Colonic mucosa (tissue), 4 donors: ENCODE data around the gene MRC2. TPM values are rescaled to one million over a fixed set of nuclear protein-coding genes. Genes with fewer than 3 reads are reported as not detected.
A peak's percentile ranks its signal among the peaks of the same experiment; 100 is the strongest.

Experiments used
- DNase-seq: peaks from one replicate; pipeline ENCODE4 v3.0.0-alpha.2; 2020
- H3K27ac ChIP-seq: fragments of 200-600 bp; one replicate; pipeline ENCODE4 v1.8.0; 2021
- H3K27me3 ChIP-seq: fragments of 200-600 bp; one replicate; pipeline ENCODE4 v1.8.0; 2021
- H3K36me3 ChIP-seq: fragments of 200-600 bp; one replicate; pipeline ENCODE4 v1.8.0; 2021
- H3K4me1 ChIP-seq: fragments of 200-600 bp; one replicate; pipeline ENCODE4 v1.8.0; 2021; ENCODE audit warnings: mild to moderate bottlenecking
- H3K4me3 ChIP-seq: fragments of 200-600 bp; one replicate; pipeline ENCODE4 v1.8.0; 2021
- H3K9ac ChIP-seq, 2 donors: one replicate each; pipeline ENCODE4 v1.7.0; 2013; ENCODE audit warnings: control low read depth in 2 of 2, low read depth in 2 of 2, low read length in 2 of 2
- H3K9me3 ChIP-seq: fragments of 200-600 bp; one replicate; pipeline ENCODE4 v1.8.0; 2021
- intact Hi-C: fragments of 100-400 bp; cut with DNase I; formaldehyde crosslinking; loops from one replicate; pipeline ENCODE4 v1.14.1; 2022
- total RNA-seq, 2 donors: library from RNA; stranded (reverse); fragmentation: NEBNext Ultra II Directional in 1 of 2; extraction: Animal tissue kit (Norgen Biotek cat#: 25700) in 1 of 2; gene quantifications; one replicate each; pipeline ENCODE4 v1.2.1, GENCODE V29; 2021
- TF ChIP-seq, protein P1 (sequence below): fragments of 200-600 bp; IDR thresholded peaks from one replicate; pipeline ENCODE4 v1.8.0; 2022; ENCODE audit warnings: antibody characterized with exemption, mild to moderate bottlenecking
- donor health status: healthy.
- donor health status: DM: no; HTN: no; CAD: no.
- donor health status: DM: no; HTN: no; CAD: no.

MRC2 gene
- total RNA-seq, 2 donors from 2014 or later = 6.4 to 10.9 TPM

DNA sequence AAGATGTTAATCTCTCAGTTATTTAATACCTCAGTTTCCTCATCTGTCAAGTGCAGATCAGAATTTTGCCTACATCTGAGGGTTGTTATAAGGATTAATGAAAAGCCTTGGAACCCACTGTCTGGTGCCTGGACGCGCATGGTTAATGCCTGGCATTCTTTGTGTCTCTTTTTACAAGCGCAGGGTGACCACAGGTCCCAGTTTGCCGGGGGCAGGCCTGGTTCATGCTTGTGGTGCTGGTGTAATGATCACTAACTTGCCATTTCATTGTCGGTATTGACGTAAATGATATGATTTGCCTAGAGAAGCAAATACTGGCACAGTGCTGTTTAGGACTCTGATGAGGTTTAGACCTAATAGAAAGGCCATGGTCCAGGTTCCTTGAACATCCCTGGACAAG, 23.1 kb downstream of the MRC2 start:
- DNase-seq = no peak
- H3K4me3 ChIP-seq = no peak overlapping the region
- TF ChIP-seq, protein P1, sequence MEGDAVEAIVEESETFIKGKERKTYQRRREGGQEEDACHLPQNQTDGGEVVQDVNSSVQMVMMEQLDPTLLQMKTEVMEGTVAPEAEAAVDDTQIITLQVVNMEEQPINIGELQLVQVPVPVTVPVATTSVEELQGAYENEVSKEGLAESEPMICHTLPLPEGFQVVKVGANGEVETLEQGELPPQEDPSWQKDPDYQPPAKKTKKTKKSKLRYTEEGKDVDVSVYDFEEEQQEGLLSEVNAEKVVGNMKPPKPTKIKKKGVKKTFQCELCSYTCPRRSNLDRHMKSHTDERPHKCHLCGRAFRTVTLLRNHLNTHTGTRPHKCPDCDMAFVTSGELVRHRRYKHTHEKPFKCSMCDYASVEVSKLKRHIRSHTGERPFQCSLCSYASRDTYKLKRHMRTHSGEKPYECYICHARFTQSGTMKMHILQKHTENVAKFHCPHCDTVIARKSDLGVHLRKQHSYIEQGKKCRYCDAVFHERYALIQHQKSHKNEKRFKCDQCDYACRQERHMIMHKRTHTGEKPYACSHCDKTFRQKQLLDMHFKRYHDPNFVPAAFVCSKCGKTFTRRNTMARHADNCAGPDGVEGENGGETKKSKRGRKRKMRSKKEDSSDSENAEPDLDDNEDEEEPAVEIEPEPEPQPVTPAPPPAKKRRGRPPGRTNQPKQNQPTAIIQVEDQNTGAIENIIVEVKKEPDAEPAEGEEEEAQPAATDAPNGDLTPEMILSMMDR = no peak
- no peaks in the 10 kb centered on the region for H3K27me3 ChIP-seq
- H3K36me3 ChIP-seq = no peaks in the 10 kb centered on the region
- H3K27ac ChIP-seq = no peak overlapping the region
- intact Hi-C loops = no loop called here
- peaks cover 4% of the 10 kb centered on the region for H3K4me1 ChIP-seq
- H3K9me3 ChIP-seq = no peaks in the 10 kb centered on the region
- no peak overlapping the region for H3K9ac ChIP-seq

DNA sequence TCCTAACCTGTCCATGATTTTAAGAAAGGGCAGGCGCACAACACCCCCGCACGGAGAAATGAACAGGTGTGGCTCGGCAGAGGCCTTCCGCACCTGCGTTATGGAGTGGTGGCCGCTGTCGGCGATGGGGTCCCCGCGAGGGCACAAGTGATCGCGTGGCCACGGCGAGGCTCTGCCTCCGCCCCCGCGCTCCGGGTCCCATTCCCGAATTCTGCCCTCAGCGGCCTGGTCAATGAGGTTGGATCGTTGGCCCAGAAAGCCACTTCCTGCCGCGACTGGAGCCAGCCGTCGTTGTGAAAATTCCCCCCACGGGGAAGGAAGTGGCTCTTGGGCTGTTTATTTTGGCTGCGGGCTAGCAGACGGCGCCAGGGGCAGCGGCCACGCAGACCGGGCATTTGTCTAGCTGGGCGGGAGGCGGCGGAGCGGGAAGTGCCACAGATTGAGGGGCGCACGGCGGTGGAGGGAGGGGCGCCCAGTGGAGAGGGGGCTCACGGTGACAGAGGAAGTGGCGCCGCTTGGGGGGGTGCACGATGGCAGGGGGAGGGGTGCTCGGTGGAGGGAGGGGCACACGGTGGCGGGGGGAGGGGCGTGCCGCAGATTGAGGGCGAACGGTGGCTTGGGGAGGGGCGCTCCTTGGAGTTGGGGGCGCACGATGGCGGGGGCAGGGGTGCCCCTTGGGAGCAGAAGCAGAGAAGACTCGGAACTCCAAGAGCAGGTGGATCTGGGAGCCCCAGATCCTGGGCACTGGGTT, 25.0 kb downstream of the MRC2 start:
- peaks cover 4% of the 10 kb centered on the region for H3K4me1 ChIP-seq
- H3K4me3 ChIP-seq = peak overlapping the region; percentile 28
- peak overlapping the region; percentile 32 for H3K27ac ChIP-seq
- H3K9me3 ChIP-seq = no peaks in the 10 kb centered on the region
- TF ChIP-seq, protein P1 = no peak
- H3K36me3 ChIP-seq = no peaks in the 10 kb centered on the region
- intact Hi-C loops = no loop called here
- H3K27me3 ChIP-seq = no peaks in the 10 kb centered on the region
- DNase-seq = peak; percentile 60
- peak overlapping the region; percentile 46 to 60 for H3K9ac ChIP-seq

DNA sequence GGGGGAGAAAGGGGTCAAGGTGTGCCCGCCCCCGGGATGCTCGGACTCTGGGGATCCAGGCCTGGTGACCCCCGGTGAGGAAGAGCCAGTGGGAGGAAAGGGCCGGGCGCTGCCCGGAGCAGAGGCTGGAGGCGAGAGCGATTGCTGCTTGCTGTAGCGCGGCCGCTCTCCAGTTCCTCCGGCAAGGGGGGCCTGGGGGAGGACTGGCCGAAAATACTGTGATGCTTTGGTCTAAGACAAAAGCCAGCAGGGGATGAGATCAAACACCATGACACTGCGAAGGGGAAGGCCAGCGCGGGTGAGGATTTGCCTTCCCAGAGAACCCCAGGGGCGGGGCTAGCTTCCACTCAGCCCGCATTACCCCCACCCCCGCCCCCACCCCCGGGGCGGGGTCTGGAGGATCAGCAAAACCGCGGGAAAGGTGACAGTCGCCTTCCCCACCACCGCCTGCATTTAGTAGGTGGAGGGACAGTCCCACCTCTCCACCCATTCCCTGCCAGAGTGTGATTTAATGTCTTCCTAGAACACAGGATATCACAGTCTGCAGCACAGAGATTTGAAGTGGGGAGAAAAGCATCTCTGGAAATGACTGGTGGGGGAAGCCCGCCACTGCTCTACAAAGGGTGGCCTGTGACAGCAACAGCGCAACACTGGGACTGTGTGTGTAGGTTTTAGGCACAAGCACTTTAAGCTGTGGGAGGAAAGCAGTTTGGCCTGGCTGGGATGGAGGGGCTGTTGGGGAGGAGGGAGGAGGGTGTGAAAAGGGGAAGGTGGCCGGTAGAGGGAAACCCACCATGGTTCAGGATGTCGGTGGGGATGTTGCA, 25.7 kb downstream of the MRC2 start:
- peak; percentile 80 for DNase-seq
- peak overlapping the region; percentile 32 for H3K27ac ChIP-seq
- H3K4me1 ChIP-seq = peaks cover 4% of the 10 kb centered on the region
- no peaks in the 10 kb centered on the region for H3K27me3 ChIP-seq
- intact Hi-C loops = no loop called here
- peak overlapping the region; percentile 46 to 60 for H3K9ac ChIP-seq
- H3K36me3 ChIP-seq = no peaks in the 10 kb centered on the region
- TF ChIP-seq, protein P1 = no peak
- no peaks in the 10 kb centered on the region for H3K9me3 ChIP-seq
- H3K4me3 ChIP-seq = peak overlapping the region; percentile 28

DNA sequence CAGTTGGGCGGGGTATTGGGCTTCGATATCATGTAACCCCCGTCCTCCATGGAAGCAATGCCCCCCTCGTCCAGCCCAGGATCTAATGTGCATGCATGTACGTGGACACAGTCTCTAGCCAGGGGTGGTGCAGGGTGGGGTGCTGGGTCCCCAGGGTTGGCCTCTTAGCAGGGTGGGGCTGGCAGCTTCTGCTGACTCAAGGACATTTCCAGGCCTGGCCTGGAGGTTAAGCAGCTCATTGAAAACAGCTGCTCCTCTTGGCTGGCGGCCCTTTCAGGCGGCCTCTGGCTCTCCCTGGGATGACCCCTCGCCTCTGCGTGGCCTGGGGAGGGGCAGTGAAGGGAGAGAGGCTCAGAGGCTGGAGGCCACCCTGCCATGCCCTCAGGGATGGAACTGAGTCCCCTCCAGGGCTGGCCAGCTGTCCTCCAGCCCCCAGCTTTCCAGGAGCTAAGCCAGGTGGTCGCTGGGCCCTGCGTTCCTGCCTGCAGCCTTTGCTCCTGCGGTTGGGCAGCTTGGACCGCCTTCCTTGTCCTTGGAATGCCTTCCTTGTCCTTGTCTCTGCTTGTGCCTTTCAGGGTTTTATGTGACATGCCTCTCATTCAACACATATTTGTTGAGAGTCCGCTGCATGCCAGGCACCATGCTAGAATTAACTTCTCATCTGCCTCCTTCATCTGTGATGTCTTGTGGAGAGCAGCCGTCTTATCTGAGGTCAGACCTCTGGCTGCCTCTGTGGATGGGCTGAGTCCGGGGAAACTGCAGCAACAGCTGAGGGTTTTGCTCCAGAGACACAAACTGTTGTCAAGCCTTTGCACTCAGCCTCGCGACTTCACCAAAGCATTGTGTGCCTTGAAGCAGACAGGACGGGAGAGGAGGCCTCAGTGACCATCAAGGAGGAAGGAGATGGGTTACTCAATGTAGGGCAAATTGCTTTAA, 26.6 kb downstream of the MRC2 start:
- Histone ChIP-seq H3K9me3 (no peaks in the 10 kb centered on the region), H3K4me1 (peaks cover 4% of the 10 kb centered on the region), H3K27ac (no peak overlapping the region), H3K36me3 (no peaks in the 10 kb centered on the region), H3K4me3 (no peak overlapping the region), H3K9ac (peak overlapping the region in 1 of 2 donors; percentile 1), H3K27me3 (no peaks in the 10 kb centered on the region)
- DNase-seq = peak; percentile 59
- intact Hi-C loops = no loop called here
- TF ChIP-seq, protein P1 = no peak

DNA sequence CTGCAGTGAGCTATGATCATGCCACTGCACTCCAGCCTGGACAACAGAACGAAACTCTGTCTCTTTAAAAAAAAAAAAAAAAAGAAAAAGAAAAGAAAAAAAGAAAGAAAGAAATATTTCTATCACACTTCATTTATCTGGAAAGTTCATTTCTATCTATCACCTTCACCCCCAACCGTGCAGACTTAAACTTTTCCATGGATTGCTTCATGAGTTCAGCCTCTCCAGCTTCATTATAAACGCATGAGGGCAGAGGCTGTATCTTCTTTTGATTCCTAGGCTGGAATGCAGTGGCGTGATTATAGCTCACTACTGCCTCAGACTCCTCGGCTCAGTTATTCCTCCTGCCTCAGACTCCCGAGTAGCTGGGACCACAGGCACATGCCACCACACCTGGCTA, 28.2 kb downstream of the MRC2 start:
- TF ChIP-seq, protein P1 = no peak
- intact Hi-C loops = no loop called here
- no peak for DNase-seq

More for the DNA sequence above, 28.2 kb downstream of the MRC2 start:
- Histone ChIP-seq H3K9ac (no peak overlapping the region), H3K27me3 (no peaks in the 10 kb centered on the region), H3K4me1 (peaks cover 4% of the 10 kb centered on the region), H3K27ac (no peak overlapping the region), H3K4me3 (no peak overlapping the region), H3K36me3 (no peaks in the 10 kb centered on the region), H3K9me3 (no peaks in the 10 kb centered on the region)
